Vagina (tissue), 2 donors: Measurements from ENCODE around the gene ELAC2.

Experiments used
- POLR2A ChIP-seq, 2 donors: fragments of 450-650 bp; IDR thresholded peaks; one replicate each; pipeline ENCODE4 v1.6.1; 2017; ENCODE audit warnings: antibody characterized with exemption in 2 of 2, mild to moderate bottlenecking in 2 of 2, moderate library complexity in 2 of 2
- POLR2AphosphoS5 ChIP-seq, 2 donors: sonication (generic); formaldehyde crosslinking; IDR thresholded peaks; one replicate each; pipeline ENCODE4 v1.9.0; 2017; ENCODE audit warnings: antibody characterized with exemption in 2 of 2, mild to moderate bottlenecking in 2 of 2, low read depth in 1 of 2; ENCODE audit not compliant: insufficient read depth in 1 of 2
- TF ChIP-seq, protein P1 (sequence below), 3 experiments: fragments of 450-650 bp in 2 of 3; fragments of 200-600 bp in 1 of 3; sonication (generic) in 1 of 3; IDR thresholded peaks; one replicate each; pipeline ENCODE4 v1.5.1; 2017 to 2019; ENCODE audit warnings: antibody characterized with exemption in 3 of 3, mild to moderate bottlenecking in 2 of 3, moderate library complexity in 2 of 3

DNA sequence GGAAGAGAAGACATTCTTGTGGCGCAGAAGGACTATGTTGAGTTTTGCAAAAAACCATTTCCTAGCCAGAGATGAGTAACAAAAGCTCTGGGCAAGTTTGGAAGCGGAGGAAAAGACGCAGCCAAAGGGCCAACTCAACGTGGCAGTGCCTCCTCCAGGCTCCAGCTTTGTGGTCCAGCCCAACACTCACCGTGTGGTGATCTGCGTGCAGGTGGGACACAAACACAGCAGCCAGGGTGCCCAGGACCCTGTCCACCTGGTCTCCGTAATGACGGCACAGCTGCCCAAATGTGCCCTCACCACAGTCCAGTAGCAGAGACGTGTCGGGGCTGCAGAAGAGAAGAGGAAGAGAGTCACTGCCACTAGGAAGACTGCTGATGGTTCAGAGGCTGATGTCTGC is 21.5 kb downstream of the ELAC2 start:
- TF ChIP-seq, protein P1, sequence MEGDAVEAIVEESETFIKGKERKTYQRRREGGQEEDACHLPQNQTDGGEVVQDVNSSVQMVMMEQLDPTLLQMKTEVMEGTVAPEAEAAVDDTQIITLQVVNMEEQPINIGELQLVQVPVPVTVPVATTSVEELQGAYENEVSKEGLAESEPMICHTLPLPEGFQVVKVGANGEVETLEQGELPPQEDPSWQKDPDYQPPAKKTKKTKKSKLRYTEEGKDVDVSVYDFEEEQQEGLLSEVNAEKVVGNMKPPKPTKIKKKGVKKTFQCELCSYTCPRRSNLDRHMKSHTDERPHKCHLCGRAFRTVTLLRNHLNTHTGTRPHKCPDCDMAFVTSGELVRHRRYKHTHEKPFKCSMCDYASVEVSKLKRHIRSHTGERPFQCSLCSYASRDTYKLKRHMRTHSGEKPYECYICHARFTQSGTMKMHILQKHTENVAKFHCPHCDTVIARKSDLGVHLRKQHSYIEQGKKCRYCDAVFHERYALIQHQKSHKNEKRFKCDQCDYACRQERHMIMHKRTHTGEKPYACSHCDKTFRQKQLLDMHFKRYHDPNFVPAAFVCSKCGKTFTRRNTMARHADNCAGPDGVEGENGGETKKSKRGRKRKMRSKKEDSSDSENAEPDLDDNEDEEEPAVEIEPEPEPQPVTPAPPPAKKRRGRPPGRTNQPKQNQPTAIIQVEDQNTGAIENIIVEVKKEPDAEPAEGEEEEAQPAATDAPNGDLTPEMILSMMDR (IDR thresholded peaks at IDR 0.05), result no peak
- TF ChIP-seq POLR2AphosphoS5 (IDR thresholded peaks at IDR 0.05; ENCODE audit: insufficient read depth in 1 of 2, low read depth in 1 of 2), result no peak
- TF ChIP-seq POLR2A (IDR thresholded peaks at IDR 0.05), result no peak
